Measurements from ENCODE around the gene ATP1A4.

Gene ATP1A4

GRCh38 chr1:160226623-160227022 is 75.2 kb downstream of the ATP1A4 start:
- no peak for DNase-seq (ENCODE audit: low read depth in 1 of 2, low spot score in 1 of 2)

- DNase-seq (ENCODE audit: low read depth in 1 of 2, low spot score in 1 of 2): no peak
Measured at GRCh38 chr1:160227034-160227433, 75.6 kb downstream of the ATP1A4 start.

- no peak for DNase-seq (ENCODE audit: low read depth in 1 of 2, low spot score in 1 of 2)
Measured at GRCh38 chr1:160227561-160227960, 76.2 kb downstream of the ATP1A4 start.

GRCh38 chr1:160228431-160228830 is 77.0 kb downstream of the ATP1A4 start:
- no peak for DNase-seq (ENCODE audit: low read depth in 1 of 2, low spot score in 1 of 2)

GRCh38 chr1:160232911-160233310 is 81.5 kb downstream of the ATP1A4 start:
- DNase-seq (ENCODE audit: low read depth in 1 of 2, low spot score in 1 of 2): no peak

Data from activated T-helper 1 cell treated with anti-CD3 and anti-CD28 coated beads, Interleukin-2, amount 50 U/mL, for 16 hours (primary cell).